Skin epidermis (tissue), 12 donors: Measurements from ENCODE around the gene NAT10.

Source experiments
- H3K27ac ChIP-seq, 21 experiments: fragments of 200-600 bp; sonication (generic) in 11 of 21; one replicate each; pipeline ENCODE4 v1.5.0; 2020; ENCODE audit warnings: mild to moderate bottlenecking in 3 of 21, inconsistent platforms in 2 of 21, moderate library complexity in 2 of 21
- H3K4me3 ChIP-seq, 7 experiments: fragments of 200-600 bp; sonication (generic) in 2 of 7; one replicate each; pipeline ENCODE4 v1.5.0; 2020; ENCODE audit warnings: inconsistent platforms in 2 of 7, mild to moderate bottlenecking in 2 of 7, moderate library complexity in 1 of 7

The NAT10 gene

GRCh38 chr11:34104680-34105078, 750 bp upstream of the NAT10 start:
- peak overlapping the region; percentile 51 to 91 (median 78) for H3K4me3 ChIP-seq
- H3K27ac ChIP-seq: peak overlapping the region; percentile 52 to 97 (median 93)

- peak overlapping the region; percentile 51 to 91 (median 78) for H3K4me3 ChIP-seq
- peak overlapping the region; percentile 21 to 97 (median 93) for H3K27ac ChIP-seq
Observed at GRCh38 chr11:34105957-34106504, 602 bp downstream of the NAT10 start.

GRCh38 chr11:34111722-34112270, 6.4 kb downstream of the NAT10 start:
- H3K27ac ChIP-seq: no peak overlapping the region

GRCh38 chr11:34114014-34114413, 8.6 kb downstream of the NAT10 start:
- H3K27ac ChIP-seq: no peak overlapping the region
- H3K4me3 ChIP-seq: no peak overlapping the region

More at GRCh38 chr11:34111722-34112270, 6.4 kb downstream of the NAT10 start:
- H3K4me3 ChIP-seq: no peak overlapping the region

- Histone ChIP-seq H3K27ac (no peak overlapping the region), H3K4me3 (no peak overlapping the region)
Observed at GRCh38 chr11:34114471-34114870, 9.0 kb downstream of the NAT10 start.

GRCh38 chr11:34120651-34121050, 15.2 kb downstream of the NAT10 start:
- H3K27ac ChIP-seq: no peak overlapping the region

GRCh38 chr11:34124885-34125668, 19.6 kb downstream of the NAT10 start:
- H3K4me3 ChIP-seq: no peak overlapping the region

More at GRCh38 chr11:34120651-34121050, 15.2 kb downstream of the NAT10 start:
- no peak overlapping the region for H3K4me3 ChIP-seq

GRCh38 chr11:34126959-34127848, 21.8 kb downstream of the NAT10 start:
- H3K27ac ChIP-seq: no peak overlapping the region
- H3K4me3 ChIP-seq: no peak overlapping the region

More at GRCh38 chr11:34124885-34125668, 19.6 kb downstream of the NAT10 start:
- no peak overlapping the region for H3K27ac ChIP-seq

- Histone ChIP-seq H3K4me3 (no peak overlapping the region), H3K27ac (no peak overlapping the region)
Observed at GRCh38 chr11:34128824-34129223, 23.4 kb downstream of the NAT10 start.

GRCh38 chr11:34132261-34132965, 27.0 kb downstream of the NAT10 start:
- no peak overlapping the region for H3K27ac ChIP-seq
- H3K4me3 ChIP-seq: no peak overlapping the region

- Histone ChIP-seq H3K27ac (no peak overlapping the region), H3K4me3 (no peak overlapping the region)
Observed at GRCh38 chr11:34134765-34135164, 29.3 kb downstream of the NAT10 start.

- H3K27ac ChIP-seq: no peak overlapping the region
Observed at GRCh38 chr11:34135439-34135838, 30.0 kb downstream of the NAT10 start.

GRCh38 chr11:34136420-34136819, 31.0 kb downstream of the NAT10 start:
- H3K27ac ChIP-seq: no peak overlapping the region
- no peak overlapping the region for H3K4me3 ChIP-seq

More at GRCh38 chr11:34135439-34135838, 30.0 kb downstream of the NAT10 start:
- H3K4me3 ChIP-seq: no peak overlapping the region

GRCh38 chr11:34139346-34139745, 33.9 kb downstream of the NAT10 start:
- Histone ChIP-seq H3K27ac (no peak overlapping the region), H3K4me3 (no peak overlapping the region)

- Histone ChIP-seq H3K27ac (no peak overlapping the region), H3K4me3 (no peak overlapping the region)
Observed at GRCh38 chr11:34140149-34140548, 34.7 kb downstream of the NAT10 start.

GRCh38 chr11:34143048-34143447, 37.6 kb downstream of the NAT10 start:
- no peak overlapping the region for H3K4me3 ChIP-seq
- no peak overlapping the region for H3K27ac ChIP-seq

GRCh38 chr11:34145073-34145472, 39.6 kb downstream of the NAT10 start:
- H3K27ac ChIP-seq: no peak overlapping the region

GRCh38 chr11:34145847-34146381, 40.5 kb downstream of the NAT10 start:
- Histone ChIP-seq H3K27ac (no peak overlapping the region), H3K4me3 (no peak overlapping the region)

More at GRCh38 chr11:34145073-34145472, 39.6 kb downstream of the NAT10 start:
- H3K4me3 ChIP-seq: no peak overlapping the region

- Histone ChIP-seq H3K4me3 (no peak overlapping the region), H3K27ac (no peak overlapping the region)
Observed at GRCh38 chr11:34146411-34146810, 41.0 kb downstream of the NAT10 start.
